ENCODE results near the gene ARID4A. TPM values are rescaled to one million over a fixed set of nuclear protein-coding genes. Genes with fewer than 3 reads are reported as not detected.
A peak's percentile ranks its signal among the peaks of the same experiment; 100 is the strongest.
"Not testable (repeated sequence)": the region's sequence is repeated elsewhere in the genome, so short reads cannot be mapped to it uniquely, and the experiment has no call there.

The ARID4A gene
- total RNA-seq (2021) (24.1 and 24.9 TPM in 2 replicates), Bru-seq, nascent RNA (percentile 80 among the genes with signal in this experiment), BruChase-seq, experiment 1, labeled RNA remaining after a 2-hour chase (percentile 85 among the genes with signal in this experiment), BruChase-seq, experiment 2, labeled RNA remaining after a 6-hour chase (percentile 70 among the genes with signal in this experiment)
- long read RNA-seq, full-length matches to known transcripts = 6 of 31 reads
- long read RNA-seq, partial matches to known transcripts = 5 of 31 reads
- long read RNA-seq, other reads (novel, unspliced or antisense) = 20 of 31 reads

- DNase-seq (ENCODE audit: low spot score) = peak; percentile 23
- TF ChIP-seq CTCF (conservative IDR thresholded peaks at IDR 0.05; ENCODE audit: low read depth, low read length) (no peak), EZH2 (IDR thresholded peaks at IDR 0.05; ENCODE audit: borderline replicate concordance, low read depth, low read length, poor library complexity, severe bottlenecking) (no peak)
- ChIA-PET POLR2A (ENCODE audit: low non-redundant PET) (interaction anchor here (0.5 to 0.7 kb wide), 5 partner anchors 11 to 1635 kb away, joined by 3 to 7 read pairs (median 3); no protein-coding TSS in a partner anchor), CTCF (interaction anchor here (0.6 kb wide), 1 partner anchor 192 kb away, joined by 3 read pairs; no protein-coding TSS in a partner anchor)
- no TSS peak for BruUV-seq (replicated peaks)
- Histone ChIP-seq H3K9me3 (ENCODE audit: low read depth, low read length, poor library complexity, severe bottlenecking) (no peaks in the 10 kb centered on the region), H3K36me3 (ENCODE audit: insufficient read depth, low read length, poor library complexity, severe bottlenecking) (peaks cover 27% of the 10 kb centered on the region), H3K4me3 (ENCODE audit: low read depth, low read length, poor library complexity, severe bottlenecking) (peak within 1 kb of the TSS; percentile 77), H3K27ac (ENCODE audit: low read depth, low read length, poor library complexity, severe bottlenecking) (peak within 1 kb of the TSS; percentile 96), H3K4me1 (ENCODE audit: insufficient read depth, low read length, poor library complexity, severe bottlenecking) (peaks cover 7% of the 10 kb centered on the region), H3K27me3 (replicated peaks; ENCODE audit: insufficient read depth, low read depth, low read length, poor library complexity) (no peaks in the 10 kb centered on the region)
- intact Hi-C loops (cut with micrococcal nuclease; ENCODE audit: unreplicated experiment) = loop anchor here (1.0 to 2.0 kb wide), 2 partner anchors 32 to 129 kb away; partner anchors contain the start of genes KIAA0586 and TIMM9
Measured at GRCh38 chr14:58298477-58299400, at the start of gene ARID4A. Gene ARID4A, plus strand, starts transcription at chr14:58298555. Its CDS starts 1,300 bp downstream, at chr14:58299855.

- peaks cover 63% of the 10 kb centered on the region for H3K36me3 ChIP-seq (ENCODE audit: insufficient read depth, low read length, poor library complexity, severe bottlenecking)
- intact Hi-C loops (cut with micrococcal nuclease; ENCODE audit: unreplicated experiment) = loop anchor here (10.0 kb wide), 1 partner anchor 145 kb away; no protein-coding TSS in a partner anchor
- POLR2A ChIA-PET (ENCODE audit: low non-redundant PET) = no interaction called here
- BruUV-seq (replicated peaks) = no TSS peak
- H3K9me3 ChIP-seq (ENCODE audit: low read depth, low read length, poor library complexity, severe bottlenecking) = no peaks in the 10 kb centered on the region
- no peak overlapping the region for H3K4me3 ChIP-seq (ENCODE audit: low read depth, low read length, poor library complexity, severe bottlenecking)
- TF ChIP-seq EZH2 (IDR thresholded peaks at IDR 0.05; ENCODE audit: borderline replicate concordance, low read depth, low read length, poor library complexity, severe bottlenecking) (no peak), CTCF (conservative IDR thresholded peaks at IDR 0.05; ENCODE audit: low read depth, low read length) (no peak)
- peaks cover 14% of the 10 kb centered on the region for H3K4me1 ChIP-seq (ENCODE audit: insufficient read depth, low read length, poor library complexity, severe bottlenecking)
- CTCF ChIA-PET = no interaction called here
- H3K27ac ChIP-seq (ENCODE audit: low read depth, low read length, poor library complexity, severe bottlenecking) = no peak overlapping the region
- H3K27me3 ChIP-seq (replicated peaks; ENCODE audit: insufficient read depth, low read depth, low read length, poor library complexity) = no peaks in the 10 kb centered on the region
- no peak for DNase-seq (ENCODE audit: low spot score)
Measured at GRCh38 chr14:58249611-58250010, 48.7 kb upstream of the ARID4A start.

- Histone ChIP-seq H3K27me3 (replicated peaks; ENCODE audit: insufficient read depth, low read depth, low read length, poor library complexity) (no peaks in the 10 kb centered on the region), H3K27ac (ENCODE audit: low read depth, low read length, poor library complexity, severe bottlenecking) (no peak overlapping the region), H3K9me3 (ENCODE audit: low read depth, low read length, poor library complexity, severe bottlenecking) (no peaks in the 10 kb centered on the region), H3K36me3 (ENCODE audit: insufficient read depth, low read length, poor library complexity, severe bottlenecking) (peaks cover 88% of the 10 kb centered on the region), H3K4me1 (ENCODE audit: insufficient read depth, low read length, poor library complexity, severe bottlenecking) (no peaks in the 10 kb centered on the region), H3K4me3 (ENCODE audit: low read depth, low read length, poor library complexity, severe bottlenecking) (no peak overlapping the region)
- intact Hi-C loops (cut with micrococcal nuclease; ENCODE audit: unreplicated experiment) = loop anchor here (10.0 kb wide), 1 partner anchor 153 kb away; no protein-coding TSS in a partner anchor
- TF ChIP-seq EZH2 (IDR thresholded peaks at IDR 0.05; ENCODE audit: borderline replicate concordance, low read depth, low read length, poor library complexity, severe bottlenecking) = no peak
- TF ChIP-seq CTCF (conservative IDR thresholded peaks at IDR 0.05; ENCODE audit: low read depth, low read length) = no peak
- POLR2A ChIA-PET (ENCODE audit: low non-redundant PET) = no interaction called here
- CTCF ChIA-PET = interaction anchor here (0.6 kb wide), 1 partner anchor 58 kb away, joined by 7 read pairs; the partner anchor contains the start of gene ACTR10
- DNase-seq (ENCODE audit: low spot score) = no peak
- no TSS peak for BruUV-seq (replicated peaks)
Measured at GRCh38 chr14:58258156-58258555, 40.2 kb upstream of the ARID4A start.

- BruUV-seq (replicated peaks); H3K4me1 ChIP-seq (ENCODE audit: insufficient read depth, low read length, poor library complexity, severe bottlenecking); intact Hi-C loops (cut with micrococcal nuclease; ENCODE audit: unreplicated experiment); CTCF ChIA-PET; POLR2A ChIA-PET (ENCODE audit: low non-redundant PET); H3K27me3 ChIP-seq (replicated peaks; ENCODE audit: insufficient read depth, low read depth, low read length, poor library complexity); H3K4me3 ChIP-seq (ENCODE audit: low read depth, low read length, poor library complexity, severe bottlenecking); H3K9me3 ChIP-seq (ENCODE audit: low read depth, low read length, poor library complexity, severe bottlenecking); H3K27ac ChIP-seq (ENCODE audit: low read depth, low read length, poor library complexity, severe bottlenecking); DNase-seq (ENCODE audit: low spot score): not testable (repeated sequence)
- H3K36me3 ChIP-seq (ENCODE audit: insufficient read depth, low read length, poor library complexity, severe bottlenecking) = peaks cover 97% of the 10 kb centered on the region
Measured at GRCh38 chr14:58262005-58262404, 36.4 kb upstream of the ARID4A start.

Measured in A673 (cell line).